ENCODE results near the gene EPB41L5. TPM values are rescaled to one million over a fixed set of nuclear protein-coding genes. Genes with fewer than 3 reads are reported as not detected.
"Not testable (repeated sequence)": the region's sequence is repeated elsewhere in the genome, so short reads cannot be mapped to it uniquely, and the experiment has no call there.

The EPB41L5 gene
- total RNA-seq, 4 donors from 2014 or later: 11.4 to 42.9 (median 14.5) TPM

DNA sequence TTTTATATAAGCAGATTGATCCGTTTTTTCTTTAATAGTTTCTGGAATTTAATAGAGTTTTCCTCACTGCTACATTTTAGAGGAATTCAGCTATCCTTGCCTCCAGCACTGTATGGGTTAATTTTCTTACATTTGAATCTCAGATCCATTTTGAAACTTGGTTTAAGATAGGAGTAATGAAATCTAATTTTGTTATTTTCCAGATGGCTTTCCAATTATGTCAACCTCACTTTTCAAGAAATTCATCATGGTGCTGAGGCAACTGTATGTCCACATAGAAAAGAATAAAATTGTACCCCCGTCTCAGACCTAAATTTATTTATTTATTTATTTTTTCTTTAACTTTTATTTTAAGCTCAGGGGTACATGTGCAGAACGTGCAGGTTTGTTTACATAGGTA is 105.1 kb downstream of the EPB41L5 start:
- WGBS, 2 donors: 90 to 95% methylated on average over 3 of the region's 3 CpGs
- Histone ChIP-seq H3K27me3 (no peaks in the 10 kb centered on the region), H3K4me1 (no peaks in the 10 kb centered on the region), H3K36me3 (peaks cover 0 to 27% (median 0%) of the 10 kb centered on the region in 3 donors), H3K9me3 (peaks cover 0 to 9% (median 0%) of the 10 kb centered on the region in 4 donors), H3K27ac (no peak overlapping the region), H3K4me3 (no peak overlapping the region)
- DNase-seq (ENCODE audit: low spot score in 2 of 2): no peak
- no peak for TF ChIP-seq POLR2A (IDR thresholded peaks at IDR 0.05)
- no peak for TF ChIP-seq EP300 (IDR thresholded peaks at IDR 0.05)
- TF ChIP-seq, protein P1, sequence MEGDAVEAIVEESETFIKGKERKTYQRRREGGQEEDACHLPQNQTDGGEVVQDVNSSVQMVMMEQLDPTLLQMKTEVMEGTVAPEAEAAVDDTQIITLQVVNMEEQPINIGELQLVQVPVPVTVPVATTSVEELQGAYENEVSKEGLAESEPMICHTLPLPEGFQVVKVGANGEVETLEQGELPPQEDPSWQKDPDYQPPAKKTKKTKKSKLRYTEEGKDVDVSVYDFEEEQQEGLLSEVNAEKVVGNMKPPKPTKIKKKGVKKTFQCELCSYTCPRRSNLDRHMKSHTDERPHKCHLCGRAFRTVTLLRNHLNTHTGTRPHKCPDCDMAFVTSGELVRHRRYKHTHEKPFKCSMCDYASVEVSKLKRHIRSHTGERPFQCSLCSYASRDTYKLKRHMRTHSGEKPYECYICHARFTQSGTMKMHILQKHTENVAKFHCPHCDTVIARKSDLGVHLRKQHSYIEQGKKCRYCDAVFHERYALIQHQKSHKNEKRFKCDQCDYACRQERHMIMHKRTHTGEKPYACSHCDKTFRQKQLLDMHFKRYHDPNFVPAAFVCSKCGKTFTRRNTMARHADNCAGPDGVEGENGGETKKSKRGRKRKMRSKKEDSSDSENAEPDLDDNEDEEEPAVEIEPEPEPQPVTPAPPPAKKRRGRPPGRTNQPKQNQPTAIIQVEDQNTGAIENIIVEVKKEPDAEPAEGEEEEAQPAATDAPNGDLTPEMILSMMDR (IDR thresholded peaks at IDR 0.05): no peak

- Histone ChIP-seq H3K27me3 (no peaks in the 10 kb centered on the region), H3K27ac (no peak overlapping the region), H3K9me3 (peaks cover 0 to 9% (median 0%) of the 10 kb centered on the region in 4 donors), H3K4me1 (no peaks in the 10 kb centered on the region), H3K4me3 (no peak overlapping the region), H3K36me3 (peaks cover 0 to 27% (median 0%) of the 10 kb centered on the region in 3 donors)
- WGBS, 2 donors: 95 to 99% methylated on average over 4 of the region's 4 CpGs
- TF ChIP-seq, protein P1 (IDR thresholded peaks at IDR 0.05): no peak
- TF ChIP-seq POLR2A (IDR thresholded peaks at IDR 0.05): no peak
- TF ChIP-seq EP300 (IDR thresholded peaks at IDR 0.05): no peak
- DNase-seq (ENCODE audit: low spot score in 2 of 2): no peak
Observed at GRCh38 chr2:120118471-120118870, 105.6 kb downstream of the EPB41L5 start.

DNA sequence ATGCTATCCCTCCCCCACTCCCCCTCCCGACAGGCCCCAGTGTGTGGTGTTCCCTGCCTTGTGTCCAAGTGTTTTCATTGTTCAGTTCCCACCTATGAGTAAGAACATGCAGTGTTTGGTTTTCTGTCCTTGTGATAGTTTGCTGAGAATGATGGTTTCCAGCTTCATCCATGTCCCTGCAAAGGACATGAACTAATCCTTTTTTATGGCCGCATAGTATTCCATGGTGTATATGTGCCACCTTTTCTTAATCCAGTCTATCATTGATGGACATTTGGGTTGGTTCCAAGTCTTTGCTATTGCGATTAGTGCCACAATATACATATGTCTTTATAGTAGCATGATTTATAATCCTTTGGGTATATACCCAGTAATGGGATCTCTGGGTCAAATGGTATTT is 108.5 kb downstream of the EPB41L5 start:
- not testable (repeated sequence) for H3K27ac ChIP-seq; H3K27me3 ChIP-seq; H3K4me3 ChIP-seq; H3K9me3 ChIP-seq; DNase-seq (ENCODE audit: low spot score in 2 of 2); H3K4me1 ChIP-seq
- 97 to 98% methylated on average over 3 of the region's 3 CpGs for WGBS, 2 donors
- H3K36me3 ChIP-seq: peaks cover 0 to 27% (median 0%) of the 10 kb centered on the region in 3 donors

GRCh38 chr2:120123090-120123489 is 110.2 kb downstream of the EPB41L5 start:
- no peaks in the 10 kb centered on the region for H3K27me3 ChIP-seq
- WGBS, 2 donors: 86 to 95% methylated on average over 3 of the region's 3 CpGs
- H3K27ac ChIP-seq: no peak overlapping the region
- H3K9me3 ChIP-seq: peaks cover 0 to 9% (median 0%) of the 10 kb centered on the region in 4 donors
- DNase-seq (ENCODE audit: low spot score in 2 of 2): no peak
- TF ChIP-seq EP300 (IDR thresholded peaks at IDR 0.05) (no peak), POLR2A (IDR thresholded peaks at IDR 0.05) (no peak)
- TF ChIP-seq, protein P1 (IDR thresholded peaks at IDR 0.05): no peak
- H3K36me3 ChIP-seq: peaks cover 0 to 32% (median 0%) of the 10 kb centered on the region in 3 donors
- no peaks in the 10 kb centered on the region for H3K4me1 ChIP-seq
- H3K4me3 ChIP-seq: no peak overlapping the region

GRCh38 chr2:120125195-120125594 is 112.3 kb downstream of the EPB41L5 start:
- peaks cover 0 to 27% (median 0%) of the 10 kb centered on the region in 3 donors for H3K36me3 ChIP-seq
- DNase-seq (ENCODE audit: low spot score in 2 of 2): no peak
- 57 to 75% methylated on average over 3 of the region's 3 CpGs for WGBS, 2 donors
- no peaks in the 10 kb centered on the region for H3K27me3 ChIP-seq
- no peak overlapping the region for H3K4me3 ChIP-seq
- TF ChIP-seq, protein P1 (IDR thresholded peaks at IDR 0.05): no peak
- TF ChIP-seq POLR2A (IDR thresholded peaks at IDR 0.05) (no peak), EP300 (IDR thresholded peaks at IDR 0.05) (no peak)
- no peaks in the 10 kb centered on the region for H3K4me1 ChIP-seq
- H3K9me3 ChIP-seq: peaks cover 0 to 9% (median 0%) of the 10 kb centered on the region in 4 donors
- no peak overlapping the region for H3K27ac ChIP-seq

GRCh38 chr2:120128216-120128615 is 115.3 kb downstream of the EPB41L5 start:
- H3K36me3 ChIP-seq: peaks cover 0 to 34% (median 0%) of the 10 kb centered on the region in 3 donors

More at GRCh38 chr2:120128216-120128615, 115.3 kb downstream of the EPB41L5 start:
- no peaks in the 10 kb centered on the region for H3K4me1 ChIP-seq
- no peak for DNase-seq (ENCODE audit: low spot score in 2 of 2)
- H3K9me3 ChIP-seq: no peaks in the 10 kb centered on the region
- H3K27me3 ChIP-seq: no peaks in the 10 kb centered on the region
- H3K27ac ChIP-seq: no peak overlapping the region
- TF ChIP-seq POLR2A (IDR thresholded peaks at IDR 0.05) (no peak), EP300 (IDR thresholded peaks at IDR 0.05) (no peak)
- H3K4me3 ChIP-seq: no peak overlapping the region
